Measurements from ENCODE around the gene PTEN.

- no peak for TF ChIP-seq CTCF (conservative IDR thresholded peaks at IDR 0.05; ENCODE audit: low read depth, low read length)
- no peak for TF ChIP-seq EZH2 (IDR thresholded peaks at IDR 0.05; ENCODE audit: borderline replicate concordance, low read depth, low read length, poor library complexity, severe bottlenecking)
Observed at GRCh38 chr10:87974130-87974529, 110.7 kb downstream of the PTEN start.

All from A673 (cell line).